GM12874 (cell line): Measurements from ENCODE around the gene FEN1.

Source experiments
- CTCF ChIP-seq: IDR thresholded peaks from 2 replicates; pipeline ENCODE4 v1.5.1; 2011; ENCODE audit warnings: low read depth, mild to moderate bottlenecking, control low read depth, low read length, moderate library complexity; ENCODE audit not compliant: insufficient read depth

The FEN1 gene

GRCh38 chr11:61753672-61754071, 39.0 kb upstream of the FEN1 start:
- TF ChIP-seq CTCF, result no peak

- no peak for TF ChIP-seq CTCF
Observed at GRCh38 chr11:61754534-61755482, 37.9 kb upstream of the FEN1 start.

GRCh38 chr11:61756147-61756451, 36.6 kb upstream of the FEN1 start:
- TF ChIP-seq CTCF, result no peak

- TF ChIP-seq CTCF, result no peak
Observed at GRCh38 chr11:61756452-61757212, 36.1 kb upstream of the FEN1 start.

- TF ChIP-seq CTCF, result no peak
Observed at GRCh38 chr11:61757213-61757862, 35.4 kb upstream of the FEN1 start.

GRCh38 chr11:61760946-61761345, 31.8 kb upstream of the FEN1 start:
- TF ChIP-seq CTCF, result no peak
